NOMO-1 treated with dmso at 0.1 percent for 144 hours (cell line): ENCODE data around the gene TMSB15A.
"Not testable (repeated sequence)": the region's sequence is repeated elsewhere in the genome, so short reads cannot be mapped to it uniquely, and the experiment has no call there.

Experiments used
- DNase-seq: peaks from one replicate; lab custom pipeline; 2025; ENCODE audit not compliant: unreplicated experiment; lab: John Stamatoyannopoulos, UW

Gene TMSB15A

GRCh38 chrX:102515975-102516941 is at the start of gene TMSB15A:
TMSB15A (minus strand) TSS chrX:102516739.
- no peak for DNase-seq

- no peak for DNase-seq
These were observed 44.0 kb upstream of the TMSB15A start for GRCh38 chrX:102560423-102561068.

GRCh38 chrX:102558607-102559006 is 42.1 kb upstream of the TMSB15A start:
- no peak for DNase-seq

DNA sequence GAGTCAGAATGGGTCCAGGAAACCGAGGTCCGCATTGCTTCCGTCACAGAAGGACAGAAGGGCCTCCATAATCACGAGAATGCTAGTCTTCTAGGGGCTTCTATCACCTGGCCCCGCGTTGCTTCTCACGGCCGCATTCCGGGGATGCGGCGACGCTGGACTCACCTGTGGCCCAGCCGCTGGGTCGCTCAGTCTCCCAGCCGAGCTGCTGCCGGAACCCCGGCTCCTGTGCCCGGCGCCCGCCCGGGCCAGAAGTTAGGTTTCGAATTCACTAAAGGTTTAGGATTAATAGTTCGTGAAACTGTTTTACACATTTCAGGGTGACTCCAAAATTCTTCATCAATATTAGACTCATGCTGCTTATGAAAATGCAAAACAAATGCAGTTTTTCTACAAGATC is 31.7 kb upstream of the TMSB15A start:
- DNase-seq: no peak

DNA sequence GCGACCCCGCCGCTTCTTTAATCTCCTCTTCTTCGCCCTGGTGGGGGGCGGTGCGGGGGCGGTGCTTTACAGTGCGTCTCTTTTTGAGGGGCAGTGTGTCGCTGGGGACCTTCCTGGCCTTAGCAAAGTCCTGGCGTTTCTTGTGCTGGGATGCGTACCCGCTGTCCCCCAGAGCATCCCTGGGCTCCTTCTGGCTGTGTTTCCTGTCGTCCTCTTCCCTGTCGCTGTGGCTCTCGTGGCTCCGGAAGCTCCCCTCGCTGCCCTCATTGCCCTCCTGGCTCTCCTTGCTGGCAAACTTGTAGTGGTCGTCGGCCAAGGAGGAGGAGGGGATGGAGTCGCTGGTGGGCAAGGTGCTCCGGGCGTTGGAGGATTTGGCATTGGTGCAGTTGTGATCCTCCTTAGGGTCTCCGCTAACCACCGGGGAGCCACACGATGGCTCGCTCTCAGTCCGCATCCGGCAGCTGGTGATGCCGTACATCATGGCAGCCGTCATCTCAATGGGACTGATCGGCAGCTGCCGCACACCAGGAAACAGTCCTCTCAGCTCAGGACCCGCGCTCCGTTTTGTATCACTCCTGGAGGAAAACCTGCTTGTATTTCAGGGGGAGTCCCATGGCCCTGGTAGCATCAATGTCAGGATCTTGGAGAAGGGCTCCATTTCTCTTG is 30.4 kb upstream of the TMSB15A start:
- DNase-seq: no peak

GRCh38 chrX:102546175-102546574 is 29.6 kb upstream of the TMSB15A start:
- not testable (repeated sequence) for DNase-seq

- no peak for DNase-seq
These were observed 19.4 kb upstream of the TMSB15A start for GRCh38 chrX:102535958-102536357.

DNA sequence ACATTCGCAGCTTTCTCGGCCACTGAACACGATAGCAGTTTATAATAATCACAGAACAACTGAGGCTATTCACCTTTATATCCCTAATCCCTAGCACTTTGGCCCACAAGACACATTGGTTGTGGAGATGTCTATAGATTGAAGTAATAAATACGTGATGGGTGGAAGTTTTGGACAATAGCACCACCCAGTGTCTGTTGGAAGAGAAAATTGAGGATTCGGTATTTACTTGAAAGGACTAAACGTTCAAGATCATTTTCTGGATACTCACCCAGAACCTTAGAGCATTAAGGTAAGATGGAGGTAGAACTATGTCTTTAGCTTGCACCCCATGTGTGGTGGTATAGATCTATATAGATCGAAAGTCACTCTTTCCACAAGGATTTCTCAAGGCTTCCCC is 787 bp upstream of the TMSB15A start:
- no peak for DNase-seq

GRCh38 chrX:102514536-102514935 is 2.0 kb downstream of the TMSB15A start:
- no peak for DNase-seq

DNA sequence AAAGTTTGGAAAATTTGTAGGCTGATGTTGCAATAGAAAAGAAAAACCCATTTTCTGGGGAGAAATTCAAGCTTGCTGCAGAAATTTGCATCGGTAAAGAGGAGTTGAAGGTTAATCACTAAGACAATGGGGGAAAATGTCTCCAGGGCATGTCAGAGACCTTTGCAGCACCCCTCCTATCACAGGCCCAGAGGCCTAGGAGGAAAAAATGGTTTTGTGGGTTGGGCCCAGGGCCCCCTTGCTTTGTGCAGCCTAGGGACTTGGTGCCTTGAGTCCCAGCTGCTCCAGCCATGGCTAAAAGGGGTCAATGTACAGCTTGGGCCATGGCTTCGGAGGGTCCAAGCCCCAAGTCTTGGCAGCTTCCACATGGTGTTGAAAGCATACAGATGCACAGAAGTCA is 17.8 kb downstream of the TMSB15A start:
- no peak for DNase-seq

DNA sequence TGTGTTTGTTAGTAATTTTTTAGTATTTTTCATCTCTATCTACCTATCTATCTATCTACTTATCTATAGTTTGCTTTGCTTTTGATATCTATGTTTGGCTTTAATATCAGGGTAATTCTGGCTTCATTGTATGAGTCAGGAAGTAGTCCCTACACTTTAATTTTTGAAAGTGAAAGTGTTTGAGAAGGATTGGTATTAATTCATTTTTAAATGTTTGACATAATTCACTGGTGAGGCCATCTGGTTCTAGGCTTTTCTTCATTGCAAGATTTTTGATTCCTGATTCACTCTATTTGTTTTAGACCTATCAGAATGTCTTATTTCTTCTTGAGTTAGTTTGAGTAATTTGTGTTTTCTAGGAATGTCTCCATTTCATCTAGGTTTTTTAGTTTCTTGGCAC is 24.8 kb downstream of the TMSB15A start:
- no peak for DNase-seq

DNA sequence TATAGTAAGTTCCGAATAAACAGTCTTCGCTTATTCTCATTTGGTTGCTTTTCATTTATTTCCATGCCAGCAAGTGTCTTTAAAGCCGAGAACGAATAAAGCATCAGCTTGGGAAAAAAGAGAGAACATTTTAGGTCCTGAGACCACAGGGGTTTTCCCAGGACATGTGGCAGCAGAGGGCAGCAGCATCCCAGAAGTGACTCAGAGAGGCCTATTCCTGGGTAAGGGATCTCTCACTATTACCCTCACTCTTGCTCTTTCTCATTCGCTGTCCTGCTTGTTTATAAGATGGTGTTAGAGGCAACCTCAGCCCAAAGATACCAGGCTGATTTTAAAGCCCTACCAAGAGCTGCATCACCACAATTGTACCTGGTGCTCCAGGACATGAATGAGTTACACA is 37.8 kb downstream of the TMSB15A start:
- not testable (repeated sequence) for DNase-seq

DNA sequence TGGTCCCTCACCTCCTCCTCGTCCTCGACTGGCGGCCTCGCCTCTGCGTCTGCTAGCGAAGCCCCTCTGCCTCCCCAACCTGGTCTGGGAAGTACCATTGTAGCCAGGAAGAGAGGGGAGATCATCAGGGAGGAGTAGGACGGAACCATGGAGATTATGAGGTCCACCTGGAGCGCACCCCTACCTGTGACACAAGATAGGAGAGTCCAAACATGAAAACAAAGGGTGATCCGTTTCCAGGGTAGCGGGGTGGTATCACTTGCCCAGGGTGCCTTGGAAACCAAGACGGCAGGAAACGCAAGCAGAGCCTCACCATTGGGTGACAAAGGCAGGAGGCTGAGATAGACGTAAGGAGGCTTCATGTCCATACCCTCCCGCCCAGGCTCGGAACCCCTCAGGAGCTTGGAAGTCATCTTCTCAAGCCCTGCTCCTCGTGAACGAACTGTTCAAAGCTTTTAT is 44.7 kb downstream of the TMSB15A start, which contains the start of gene TCP11X2:
TSS of gene TCP11X2 (minus strand) at position 51 of the 459 bp plus-strand sequence.
- DNase-seq: not testable (repeated sequence)

- not testable (repeated sequence) for DNase-seq
These were observed 46.3 kb downstream of the TMSB15A start for GRCh38 chrX:102470215-102470614.
